Brain microvascular endothelial cell (primary cell): ENCODE data around the gene MELTF.

Source experiments
- DNase-seq: peaks from one replicate; pipeline ENCODE4 v3.0.0-alpha.2; 2020
- H3K27ac ChIP-seq: fragments of 250-450 bp; sonication (Bioruptor Pico); 2 replicates; pipeline ENCODE4 v1.5.1; 2020; ENCODE audit warnings: mild to moderate bottlenecking, moderate library complexity
- H3K27me3 ChIP-seq: fragments of 250-450 bp; sonication (Bioruptor Pico); replicated peaks from 2 replicates; pipeline ENCODE4 v1.5.1; 2020; ENCODE audit warnings: mild to moderate bottlenecking
- H3K36me3 ChIP-seq: fragments of 250-450 bp; sonication (Bioruptor Pico); replicated peaks from 2 replicates; pipeline ENCODE4 v1.5.1; 2020; ENCODE audit warnings: mild to moderate bottlenecking
- H3K4me3 ChIP-seq: 2 replicates; pipeline ENCODE4 v1.5.1; 2011; ENCODE audit warnings: low read depth, mild to moderate bottlenecking, control low read depth, low read length, moderate library complexity
- CTCF ChIP-seq: IDR thresholded peaks from 2 replicates; pipeline ENCODE4 v1.5.1; 2011; ENCODE audit warnings: low read depth, mild to moderate bottlenecking, moderate library complexity, low read length, control low read depth, inconsistent platforms; ENCODE audit errors: missing control alignments
- in situ Hi-C: cut with HindIII; loops from 2 replicates; pipeline ENCODE4 v1.10.0; 2017; ENCODE audit warnings: low sequenced_read_pairs, low pct_ligation_motif_present

Gene MELTF

GRCh38 chr3:196970547-196971093 lies 59.0 kb downstream of the MELTF start:
- TF ChIP-seq CTCF: no peak
- Histone ChIP-seq H3K36me3 (no peaks in the 10 kb centered on the region), H3K27me3 (peaks cover 8% of the 10 kb centered on the region), H3K27ac (no peak overlapping the region), H3K4me3 (no peak overlapping the region)
- no peak for DNase-seq
- in situ Hi-C loops: no loop called here

- in situ Hi-C loops: no loop called here
- H3K4me3 ChIP-seq: peak overlapping the region; percentile 60
- peak; percentile 43 for TF ChIP-seq CTCF
- no peak overlapping the region for H3K27ac ChIP-seq
- H3K27me3 ChIP-seq: peaks cover 8% of the 10 kb centered on the region
- no peak for DNase-seq
- no peaks in the 10 kb centered on the region for H3K36me3 ChIP-seq
Measured at GRCh38 chr3:196969660-196970546, 59.7 kb downstream of the MELTF start.

- no peaks in the 10 kb centered on the region for H3K36me3 ChIP-seq
- TF ChIP-seq CTCF: no peak
- in situ Hi-C loops: no loop called here
- DNase-seq: no peak
- no peak overlapping the region for H3K27ac ChIP-seq
- H3K27me3 ChIP-seq: peaks cover 8% of the 10 kb centered on the region
- peak overlapping the region; percentile 60 for H3K4me3 ChIP-seq
Measured at GRCh38 chr3:196969134-196969659, 60.4 kb downstream of the MELTF start.

- TF ChIP-seq CTCF: no peak
- H3K36me3 ChIP-seq: no peaks in the 10 kb centered on the region
- DNase-seq: no peak
- H3K27ac ChIP-seq: no peak within 1 kb of the TSS
- H3K27me3 ChIP-seq: peaks cover 8% of the 10 kb centered on the region
- H3K4me3 ChIP-seq: peak within 1 kb of the TSS; percentile 60
- in situ Hi-C loops: no loop called here
Measured at GRCh38 chr3:196968233-196969133, 61.1 kb downstream of the MELTF start, which contains the start of gene PIGZ. Gene PIGZ (minus strand): TSS chr3:196968833. CDS start chr3:196952031, 16,802 bp downstream.

GRCh38 chr3:196967412-196968232 lies 62.0 kb downstream of the MELTF start:
- H3K27ac ChIP-seq: no peak overlapping the region
- no peaks in the 10 kb centered on the region for H3K36me3 ChIP-seq
- TF ChIP-seq CTCF: no peak
- in situ Hi-C loops: no loop called here
- H3K27me3 ChIP-seq: peaks cover 8% of the 10 kb centered on the region
- H3K4me3 ChIP-seq: peak overlapping the region; percentile 50
- no peak for DNase-seq
